Pancreas (tissue), 10 donors: ENCODE results near the gene EPG5. TPM values are rescaled to one million over a fixed set of nuclear protein-coding genes. Genes with fewer than 3 reads are reported as not detected.

Source experiments
- ATAC-seq, 4 donors: fragments of 200-7000 bp; cut with Tn5 transposase; one replicate each; pipeline versions ENCODE4 v1.8.0 to v1.9.1; 2020; ENCODE audit warnings: mild to moderate bottlenecking in 4 of 4, moderate library complexity in 4 of 4
- DNase-seq, 6 donors: peaks; one replicate each; pipeline ENCODE4 v3.0.0-alpha.2; 2020
- FAIRE-seq: peaks from 2 replicates; lab custom pipeline; 2012; peaks lifted over from hg19 to GRCh38; lab: Jason Lieb, UNC
- H3K27ac ChIP-seq, 4 donors: fragments of 200-600 bp; sonication (generic); 1 replicate in 3 of 4; 2 replicates in 1 of 4; pipeline versions ENCODE4 v1.5.0 to v1.8.0; 2020
- H3K27me3 ChIP-seq, 4 donors: fragments of 200-600 bp; one replicate each; pipeline ENCODE4 v1.8.0; 2021
- H3K36me3 ChIP-seq, 3 donors: fragments of 200-600 bp; sonication (generic) in 1 of 3; one replicate each; pipeline versions ENCODE4 v1.5.0 to v1.8.0; 2020 to 2021
- H3K4me1 ChIP-seq, 3 donors: fragments of 200-600 bp; one replicate each; pipeline ENCODE4 v1.8.0; 2021
- H3K4me3 ChIP-seq, 4 donors: fragments of 200-600 bp; sonication (generic) in 2 of 4; one replicate each; pipeline versions ENCODE4 v1.5.0 to v1.8.0; 2020 to 2021
- H3K9me3 ChIP-seq, 4 donors: fragments of 200-600 bp; one replicate each; pipeline ENCODE4 v1.8.0; 2021
- WGBS, 2 donors: extraction: QIAGEN DNeasy Blood & Tissue Kit; methylation state at CpG; one replicate each; pipeline ENCODE4 v1.1.7; 2013; 5-methylcytosine and 5-hydroxymethylcytosine counted together
- intact Hi-C, 3 donors: fragments of 100-400 bp; cut with DNase I; formaldehyde crosslinking; loops; one replicate each; pipeline versions ENCODE4 v1.11.1 to v1.14.2; 2022
- polyA plus RNA-seq, 2 donors: library from polyadenylated mRNA; stranded (reverse); fragments of 200-250 nt; gene quantifications; one replicate each; pipeline ENCODE4 v1.2.3, GENCODE V29; 2013
- total RNA-seq, 6 donors: library from RNA; stranded (reverse); fragmentation: NEBNext Ultra II Directional in 4 of 6; extraction: Animal tissue kit (Norgen Biotek cat#: 25700) in 4 of 6; gene quantifications; one replicate each; pipeline versions ENCODE4 v1.2.1 to v1.2.4, GENCODE V29; 2021 to 2023
- TF ChIP-seq, protein P1 (sequence below), 4 donors: fragments of 200-600 bp; sonication (generic) in 3 of 4; IDR thresholded peaks; one replicate each; pipeline versions ENCODE4 v1.5.0 to v1.8.0; 2021; ENCODE audit warnings: antibody characterized with exemption in 4 of 4
- donor health status: healthy with polysubstance abuse.
- donor health status: DM: no; HTN: no; CAD: no; lungs with moderate emphysema.
- donor health status: DM: no; HTN: no; CAD: no.
- donor health status: control.
- donor health status: control.
- donor health status: Bipolar disorder and iron deficiency.
- donor health status: DM: yes; HTN: yes; CAD: no.
- donor health status: DM: no; HTN: no; CAD: no.
- donor health status: DM: no; HTN: no; CAD: no.
- donor health status: DM: yes; HTN: yes; CAD: no.

EPG5 gene
- total and polyA plus RNA-seq, 8 donors, result 4.9 to 18.4 (median 10.1) TPM

DNA sequence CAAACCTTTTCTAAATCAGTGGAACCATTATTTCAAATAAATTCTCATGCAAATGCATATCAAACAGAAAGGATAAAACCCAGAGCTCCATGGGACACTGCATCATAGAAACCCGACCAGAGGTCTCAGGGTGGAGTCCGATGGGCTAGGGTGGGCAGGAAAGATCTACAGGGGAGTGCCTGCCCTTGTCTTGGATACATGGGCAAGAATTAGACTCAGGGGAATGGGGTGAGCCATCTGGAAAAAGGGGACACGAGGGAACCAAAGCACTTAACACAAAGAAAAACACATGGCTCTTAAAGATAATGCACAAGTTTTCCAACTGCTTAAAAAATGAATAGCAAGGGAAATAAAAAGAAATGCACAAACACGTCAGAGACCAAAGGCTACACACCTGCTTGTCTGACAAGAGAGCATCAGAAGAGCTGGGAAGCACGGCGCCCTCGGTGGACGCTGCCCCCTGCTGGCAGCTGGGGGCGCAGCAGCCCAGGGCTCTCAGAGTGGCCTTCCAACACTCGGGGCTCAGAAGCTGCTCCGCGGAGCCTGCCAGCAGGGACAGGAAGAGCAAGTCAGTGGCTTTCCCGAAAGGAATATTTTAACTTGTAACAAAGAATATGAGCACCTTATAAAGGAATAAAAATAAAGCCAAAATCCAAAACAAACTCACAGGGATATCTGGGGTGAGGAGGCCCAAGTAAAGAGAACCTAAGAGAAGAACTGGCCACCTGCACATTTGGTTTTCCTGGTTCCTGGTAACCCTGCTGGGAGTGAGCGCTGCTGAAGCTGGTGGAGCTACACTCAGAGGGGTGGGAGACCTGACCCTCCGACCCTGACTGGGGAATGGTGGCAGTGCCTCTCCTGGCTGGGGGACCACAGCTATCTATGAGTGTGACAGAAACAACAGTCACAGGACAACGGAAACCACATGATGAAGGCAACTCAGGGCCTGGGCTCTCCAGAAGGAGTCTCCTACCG lies 87.2 kb downstream of the EPG5 start:
- TF ChIP-seq, protein P1, sequence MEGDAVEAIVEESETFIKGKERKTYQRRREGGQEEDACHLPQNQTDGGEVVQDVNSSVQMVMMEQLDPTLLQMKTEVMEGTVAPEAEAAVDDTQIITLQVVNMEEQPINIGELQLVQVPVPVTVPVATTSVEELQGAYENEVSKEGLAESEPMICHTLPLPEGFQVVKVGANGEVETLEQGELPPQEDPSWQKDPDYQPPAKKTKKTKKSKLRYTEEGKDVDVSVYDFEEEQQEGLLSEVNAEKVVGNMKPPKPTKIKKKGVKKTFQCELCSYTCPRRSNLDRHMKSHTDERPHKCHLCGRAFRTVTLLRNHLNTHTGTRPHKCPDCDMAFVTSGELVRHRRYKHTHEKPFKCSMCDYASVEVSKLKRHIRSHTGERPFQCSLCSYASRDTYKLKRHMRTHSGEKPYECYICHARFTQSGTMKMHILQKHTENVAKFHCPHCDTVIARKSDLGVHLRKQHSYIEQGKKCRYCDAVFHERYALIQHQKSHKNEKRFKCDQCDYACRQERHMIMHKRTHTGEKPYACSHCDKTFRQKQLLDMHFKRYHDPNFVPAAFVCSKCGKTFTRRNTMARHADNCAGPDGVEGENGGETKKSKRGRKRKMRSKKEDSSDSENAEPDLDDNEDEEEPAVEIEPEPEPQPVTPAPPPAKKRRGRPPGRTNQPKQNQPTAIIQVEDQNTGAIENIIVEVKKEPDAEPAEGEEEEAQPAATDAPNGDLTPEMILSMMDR (IDR thresholded peaks at IDR 0.05), result peak; percentile 95 to 100 (median 98)
- Histone ChIP-seq H3K27me3 (no peaks in the 10 kb centered on the region), H3K9me3 (no peaks in the 10 kb centered on the region), H3K27ac (no peak overlapping the region), H3K4me3 (no peak overlapping the region), H3K36me3 (peaks cover 0 to 35% (median 3%) of the 10 kb centered on the region in 3 donors), H3K4me1 (no peaks in the 10 kb centered on the region)
- WGBS, 2 donors, result 36 to 42% methylated on average over 17 of the region's 17 CpGs
- FAIRE-seq (no peak), DNase-seq (peak; percentile 28 to 90 (median 70)), ATAC-seq (peak; percentile 85 to 100 (median 99))
- intact Hi-C loops, result loop anchor here in 2 of 3 donors (5.0 to 10.0 kb wide), 2 partner anchors 185 to 188 kb away; no protein-coding TSS in a partner anchor

DNA sequence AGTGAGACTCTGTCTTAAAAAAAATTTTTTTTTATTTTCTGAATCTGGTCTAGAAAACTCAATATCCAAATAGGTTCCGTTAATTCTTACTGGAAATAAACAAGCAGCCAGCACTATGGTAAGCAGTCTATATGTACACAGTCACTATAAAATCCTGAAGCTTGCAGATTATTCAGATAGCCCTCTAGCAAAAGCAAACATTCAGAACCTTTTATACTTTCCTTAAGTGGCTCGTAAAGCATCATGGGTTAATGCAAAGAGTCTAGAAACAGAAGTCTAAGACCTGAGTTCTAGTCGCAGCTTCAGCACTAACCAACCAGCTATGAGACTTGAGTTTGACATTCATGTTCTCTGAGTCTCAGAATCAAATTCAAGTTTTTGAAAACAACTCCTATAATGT lies 89.7 kb downstream of the EPG5 start:
- Histone ChIP-seq H3K27ac (no peak overlapping the region), H3K27me3 (no peaks in the 10 kb centered on the region), H3K9me3 (no peaks in the 10 kb centered on the region), H3K4me3 (no peak overlapping the region), H3K36me3 (peaks cover 0 to 26% (median 3%) of the 10 kb centered on the region in 3 donors), H3K4me1 (no peaks in the 10 kb centered on the region)
- WGBS, 2 donors, result 92 to 93% methylated on average over 3 of the region's 3 CpGs
- TF ChIP-seq, protein P1 (IDR thresholded peaks at IDR 0.05), result no peak
- DNase-seq, result no peak
- intact Hi-C loops, result loop anchor here in 1 of 3 donors (5.0 kb wide), 1 partner anchor 185 kb away; no protein-coding TSS in a partner anchor
- no peak for ATAC-seq
- FAIRE-seq, result no peak

DNA sequence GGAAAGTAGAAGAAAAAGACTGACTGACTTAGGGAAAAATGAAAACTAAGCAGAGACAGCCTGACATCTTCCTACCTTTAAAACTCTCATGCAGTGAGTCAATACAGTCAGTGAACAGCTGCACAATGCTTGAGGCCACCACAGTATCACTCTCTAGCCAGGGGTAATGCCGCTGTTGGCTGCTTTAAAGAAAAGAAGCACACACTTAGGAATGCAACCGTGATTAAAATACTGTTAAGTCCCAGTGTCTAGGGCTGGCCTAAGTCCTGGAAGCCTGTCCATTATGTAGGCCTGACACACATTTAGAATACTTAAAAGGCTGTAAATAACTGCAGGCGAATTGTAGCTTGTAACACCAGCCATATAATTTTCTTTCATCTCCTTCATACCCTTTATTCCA lies 91.0 kb downstream of the EPG5 start:
- H3K4me3 ChIP-seq, result no peak overlapping the region
- no peak for FAIRE-seq
- TF ChIP-seq, protein P1 (IDR thresholded peaks at IDR 0.05), result no peak
- no peak for ATAC-seq
- no peaks in the 10 kb centered on the region for H3K9me3 ChIP-seq
- H3K27ac ChIP-seq, result no peak overlapping the region
- H3K36me3 ChIP-seq, result peaks cover 0 to 26% (median 3%) of the 10 kb centered on the region in 3 donors
- intact Hi-C loops, result loop anchor here in 1 of 3 donors (5.0 kb wide), 1 partner anchor 184 kb away; no protein-coding TSS in a partner anchor
- no peaks in the 10 kb centered on the region for H3K27me3 ChIP-seq
- DNase-seq, result no peak
- no peaks in the 10 kb centered on the region for H3K4me1 ChIP-seq
- 93 to 96% methylated on average over 3 of the region's 3 CpGs for WGBS, 2 donors

DNA sequence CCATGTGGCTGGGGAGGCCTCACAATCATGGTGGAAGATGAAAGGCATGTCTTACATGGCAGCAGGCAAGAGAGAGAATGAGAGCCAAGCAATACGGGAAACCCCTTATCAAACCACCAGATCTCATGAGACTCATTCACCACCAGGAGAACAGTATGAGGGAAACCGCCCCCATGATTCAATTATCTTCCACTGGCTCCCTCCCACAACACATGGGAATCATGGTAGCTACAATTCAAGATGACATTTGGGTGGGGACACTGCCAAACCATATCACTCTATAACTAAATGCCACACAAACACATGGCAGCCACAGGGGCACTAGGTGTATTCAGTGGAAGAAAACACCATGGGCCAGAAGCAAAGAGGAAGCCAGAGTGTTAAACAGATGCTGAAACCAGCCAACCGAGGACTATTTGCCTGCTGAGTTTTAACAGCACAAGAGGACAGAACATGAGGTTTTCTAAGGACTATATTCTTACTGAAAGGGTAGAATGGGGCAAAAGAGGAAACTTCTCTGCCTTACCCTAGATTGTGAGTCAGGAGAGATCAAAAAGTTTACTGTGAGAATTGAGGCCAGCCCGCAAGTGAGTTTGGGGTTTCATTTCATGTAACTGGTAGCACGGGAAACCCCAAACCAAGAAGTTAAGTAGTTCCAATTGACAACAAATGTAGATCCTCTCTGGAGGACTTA lies 92.5 kb downstream of the EPG5 start:
- no peaks in the 10 kb centered on the region for H3K4me1 ChIP-seq
- TF ChIP-seq, protein P1 (IDR thresholded peaks at IDR 0.05), result no peak
- H3K4me3 ChIP-seq, result no peak overlapping the region
- no peaks in the 10 kb centered on the region for H3K27me3 ChIP-seq
- intact Hi-C loops, result loop anchor here in 1 of 3 donors (5.0 kb wide), 1 partner anchor 182 kb away; no protein-coding TSS in a partner anchor
- no peak overlapping the region for H3K27ac ChIP-seq
- no peak for FAIRE-seq
- ATAC-seq, result no peak
- no peak for DNase-seq
- 93 to 95% methylated on average over 5 of the region's 5 CpGs for WGBS, 2 donors
- H3K9me3 ChIP-seq, result no peaks in the 10 kb centered on the region
- peaks cover 0 to 26% (median 3%) of the 10 kb centered on the region in 3 donors for H3K36me3 ChIP-seq
